Rectal smooth muscle tissue (tissue), 1 donor: ENCODE data around the gene NOTCH3.

Experiments
- H3K27ac ChIP-seq: one replicate; pipeline ENCODE4 v1.7.0; 2013; ENCODE audit warnings: low read depth, low read length, inconsistent platforms
- H3K27me3 ChIP-seq: one replicate; pipeline ENCODE4 v1.7.0; 2013; ENCODE audit warnings: low read length; ENCODE audit not compliant: control insufficient read depth, insufficient read depth
- H3K36me3 ChIP-seq: one replicate; pipeline ENCODE4 v1.7.0; 2013; ENCODE audit warnings: low read length; ENCODE audit not compliant: control insufficient read depth, insufficient read depth
- H3K4me1 ChIP-seq: one replicate; pipeline ENCODE4 v1.7.0; 2013; ENCODE audit warnings: low read length; ENCODE audit not compliant: control insufficient read depth, insufficient read depth
- H3K4me3 ChIP-seq: one replicate; pipeline ENCODE4 v1.7.0; 2013; ENCODE audit warnings: low read length
- H3K9ac ChIP-seq: one replicate; pipeline ENCODE4 v1.7.0; 2013; ENCODE audit warnings: low read length

Gene NOTCH3

DNA sequence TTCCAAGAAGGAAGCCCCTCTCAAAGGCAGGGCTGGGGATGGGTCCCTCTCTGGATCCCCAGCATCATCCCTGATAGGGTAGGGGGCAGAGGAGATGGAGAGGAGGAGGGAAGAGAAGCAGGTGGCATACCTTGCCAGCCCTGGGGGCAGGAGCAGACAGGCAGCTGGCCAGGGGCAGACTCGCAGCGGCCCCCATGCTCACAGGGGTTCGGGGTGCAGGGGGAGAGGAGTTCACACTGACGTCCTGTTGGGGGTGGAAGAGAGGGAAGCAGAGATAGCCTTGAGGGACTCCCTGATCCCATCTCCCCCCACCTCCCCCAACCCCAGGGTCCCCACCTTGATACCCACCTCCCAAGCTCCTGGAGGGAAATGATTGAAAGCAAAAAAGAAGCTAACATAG is 16.0 kb downstream of the NOTCH3 start:
- H3K4me1 ChIP-seq, result no peaks in the 10 kb centered on the region
- H3K27ac ChIP-seq, result no peak overlapping the region
- no peak overlapping the region for H3K4me3 ChIP-seq
- no peak overlapping the region for H3K9ac ChIP-seq
- H3K27me3 ChIP-seq, result no peaks in the 10 kb centered on the region
- no peaks in the 10 kb centered on the region for H3K36me3 ChIP-seq

DNA sequence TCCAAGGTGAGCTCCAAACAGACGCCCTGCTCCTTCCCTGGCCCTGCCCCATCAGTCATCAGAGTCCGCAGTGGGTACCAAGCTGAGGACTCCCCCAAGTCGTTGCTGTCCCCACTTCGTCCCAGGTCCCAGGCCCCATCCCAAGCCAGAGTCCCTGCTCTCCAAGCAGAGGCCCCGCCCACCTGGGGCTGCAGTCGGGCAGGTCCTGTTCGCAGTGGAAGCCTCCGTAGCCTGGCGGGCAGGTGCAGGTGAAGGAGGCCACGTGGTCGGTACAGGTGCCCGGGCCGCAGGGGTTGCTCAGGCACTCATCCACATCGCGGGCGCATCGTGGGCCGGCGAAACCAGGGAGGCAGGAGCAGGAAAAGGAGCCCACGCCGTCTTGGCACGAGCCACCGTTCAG is 19.4 kb downstream of the NOTCH3 start:
- Histone ChIP-seq H3K36me3 (no peaks in the 10 kb centered on the region), H3K9ac (no peak overlapping the region), H3K27me3 (peaks cover 2% of the 10 kb centered on the region), H3K27ac (no peak overlapping the region), H3K4me1 (peaks cover 2% of the 10 kb centered on the region), H3K4me3 (peak overlapping the region; percentile 45)

DNA sequence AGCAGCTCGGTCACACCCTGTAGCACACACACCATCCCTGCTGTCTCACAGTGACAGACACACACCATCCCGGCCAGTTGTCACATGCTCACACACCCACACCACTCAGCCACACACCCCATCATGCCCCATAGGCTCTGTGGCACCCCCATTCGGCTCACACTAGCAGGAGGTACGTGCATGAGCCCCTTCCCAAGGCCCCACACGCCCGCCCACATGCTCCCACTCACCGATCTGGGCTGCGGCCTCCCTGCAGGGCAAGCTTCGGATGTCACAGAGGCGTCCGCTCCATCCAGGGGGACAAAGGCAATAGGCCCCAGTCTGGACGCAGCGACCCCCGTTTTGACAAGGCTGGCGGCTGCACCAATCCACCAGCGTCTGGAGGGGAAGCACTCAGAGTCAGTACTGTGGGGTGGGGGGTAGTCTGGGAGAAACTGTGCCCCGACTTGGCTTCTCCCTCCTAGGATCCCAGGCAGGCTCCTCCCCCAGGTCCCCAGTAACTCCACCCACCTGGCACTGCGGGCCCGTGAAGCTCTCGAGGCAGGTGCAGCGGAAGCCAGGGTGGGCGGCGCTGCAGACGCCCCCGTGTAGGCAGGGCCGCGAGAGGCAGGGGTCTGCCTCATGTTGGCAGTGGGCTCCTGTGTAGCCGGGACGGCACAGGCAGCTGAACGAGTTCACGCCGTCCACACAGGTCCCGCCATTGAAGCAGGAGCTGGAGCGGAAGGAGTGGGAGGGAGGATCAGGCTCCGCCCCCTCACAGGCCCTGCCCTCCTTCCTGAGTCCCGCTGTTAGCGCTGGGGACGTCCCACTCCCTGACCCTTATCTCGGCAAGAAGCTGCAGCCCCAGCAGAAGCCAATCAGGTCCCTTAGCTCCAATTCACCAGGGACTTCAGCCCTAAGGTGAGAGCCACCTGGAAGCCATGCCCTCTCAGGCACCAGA is 20.1 kb downstream of the NOTCH3 start:
- Histone ChIP-seq H3K9ac (no peak overlapping the region), H3K36me3 (no peaks in the 10 kb centered on the region), H3K4me1 (peaks cover 2% of the 10 kb centered on the region), H3K4me3 (peak overlapping the region; percentile 45), H3K27ac (no peak overlapping the region), H3K27me3 (peaks cover 2% of the 10 kb centered on the region)

DNA sequence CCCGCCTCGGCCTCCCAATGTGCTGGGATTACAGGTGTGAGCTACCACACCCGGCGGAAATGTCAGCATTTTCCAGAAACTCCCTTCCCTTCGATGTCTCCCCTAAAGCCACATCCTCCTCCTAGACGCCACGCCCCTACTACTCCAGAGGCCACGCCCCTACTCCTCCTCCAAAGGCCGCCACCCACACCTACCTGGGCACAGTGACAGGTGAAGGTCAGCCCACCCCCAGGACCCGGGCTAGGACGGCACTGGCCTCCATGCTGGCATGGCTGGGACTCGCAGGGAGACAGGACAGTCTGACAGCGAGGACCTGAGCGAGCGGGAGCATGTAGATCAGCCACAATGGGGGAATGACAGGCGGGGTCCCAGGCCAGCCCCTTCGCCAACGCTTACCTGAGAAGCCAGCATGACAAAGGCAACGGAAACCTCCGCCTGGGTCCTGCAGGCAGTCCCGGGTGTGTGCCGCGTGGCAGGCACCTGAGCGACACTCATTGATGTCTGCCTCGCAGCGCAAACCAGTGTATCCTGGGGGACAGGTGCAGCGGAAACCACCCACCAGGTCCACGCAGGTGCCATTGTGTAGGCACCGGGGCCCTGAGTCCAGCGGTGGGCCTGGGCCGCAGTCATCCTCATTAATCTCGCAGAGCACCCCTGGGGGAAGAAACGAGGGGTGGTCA is 22.0 kb downstream of the NOTCH3 start:
- Histone ChIP-seq H3K36me3 (no peaks in the 10 kb centered on the region), H3K27me3 (peaks cover 2% of the 10 kb centered on the region), H3K9ac (no peak overlapping the region), H3K27ac (no peak overlapping the region), H3K4me3 (no peak overlapping the region), H3K4me1 (peaks cover 2% of the 10 kb centered on the region)

DNA sequence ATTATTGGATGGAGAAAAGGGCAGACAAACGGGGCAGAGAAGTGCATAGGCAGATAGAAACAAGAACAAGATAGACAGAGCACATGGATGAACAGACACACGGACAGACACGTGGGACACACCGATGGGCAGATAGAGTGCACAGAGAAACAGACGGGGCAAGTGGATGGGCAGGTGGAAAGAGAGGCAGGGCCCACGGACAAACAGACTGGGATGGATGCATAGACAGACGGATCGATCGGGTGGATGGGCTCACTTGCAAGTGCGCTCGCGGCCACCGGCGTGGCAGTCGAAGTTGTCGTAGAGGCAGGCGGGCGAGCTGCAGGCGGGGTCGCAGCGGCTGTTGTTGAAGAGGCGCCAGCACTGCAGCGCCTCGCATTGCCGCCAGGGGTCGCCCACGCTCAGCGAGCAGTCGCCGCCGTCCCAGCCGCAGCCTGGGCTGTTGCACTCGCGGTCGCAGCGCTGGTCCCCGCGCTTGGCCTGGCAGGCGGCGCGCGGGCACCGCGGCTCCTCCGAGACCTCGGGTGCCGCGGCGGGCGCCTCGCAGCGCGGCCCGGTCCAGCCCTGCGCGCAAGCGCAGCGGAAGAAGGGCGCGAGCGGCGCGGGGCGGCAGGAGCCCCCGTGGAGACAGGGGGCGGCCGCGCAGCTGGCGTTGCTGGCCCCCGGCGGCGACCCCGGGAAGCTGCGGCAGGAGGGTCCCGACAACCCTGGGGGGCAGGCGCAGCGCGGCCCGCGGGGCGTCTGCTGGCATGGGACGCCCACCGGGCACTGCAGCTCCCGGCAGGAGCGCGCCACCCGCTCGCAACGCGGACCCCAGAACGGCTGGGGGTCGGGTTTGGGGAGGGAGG is 23.3 kb downstream of the NOTCH3 start:
- Histone ChIP-seq H3K27me3 (peaks cover 2% of the 10 kb centered on the region), H3K4me3 (peak overlapping the region; percentile 59), H3K27ac (no peak overlapping the region), H3K36me3 (no peaks in the 10 kb centered on the region), H3K4me1 (peaks cover 2% of the 10 kb centered on the region), H3K9ac (peak overlapping the region; percentile 40)

DNA sequence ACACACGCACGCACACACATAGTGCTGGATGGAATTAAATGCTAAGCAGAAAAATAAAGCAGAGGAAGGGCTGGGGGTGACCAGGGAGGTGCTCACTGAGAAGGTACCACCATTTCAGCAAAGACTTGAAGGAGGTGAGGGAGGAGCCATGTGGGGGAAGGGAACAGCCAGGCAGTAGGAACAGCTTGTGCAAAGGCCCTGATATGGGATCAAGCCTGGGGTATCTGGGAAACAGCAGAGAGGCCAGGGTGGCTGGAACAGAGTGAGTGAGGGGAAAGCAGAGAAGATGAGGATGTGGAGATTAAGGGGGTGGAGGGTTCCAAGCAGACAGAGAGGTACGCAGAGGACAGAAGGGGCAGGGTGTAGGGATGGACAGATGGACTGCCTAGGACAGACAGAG is 25.2 kb downstream of the NOTCH3 start:
- no peaks in the 10 kb centered on the region for H3K36me3 ChIP-seq
- H3K9ac ChIP-seq, result no peak overlapping the region
- H3K27ac ChIP-seq, result no peak overlapping the region
- no peak overlapping the region for H3K4me3 ChIP-seq
- peaks cover 2% of the 10 kb centered on the region for H3K4me1 ChIP-seq
- peaks cover 2% of the 10 kb centered on the region for H3K27me3 ChIP-seq

DNA sequence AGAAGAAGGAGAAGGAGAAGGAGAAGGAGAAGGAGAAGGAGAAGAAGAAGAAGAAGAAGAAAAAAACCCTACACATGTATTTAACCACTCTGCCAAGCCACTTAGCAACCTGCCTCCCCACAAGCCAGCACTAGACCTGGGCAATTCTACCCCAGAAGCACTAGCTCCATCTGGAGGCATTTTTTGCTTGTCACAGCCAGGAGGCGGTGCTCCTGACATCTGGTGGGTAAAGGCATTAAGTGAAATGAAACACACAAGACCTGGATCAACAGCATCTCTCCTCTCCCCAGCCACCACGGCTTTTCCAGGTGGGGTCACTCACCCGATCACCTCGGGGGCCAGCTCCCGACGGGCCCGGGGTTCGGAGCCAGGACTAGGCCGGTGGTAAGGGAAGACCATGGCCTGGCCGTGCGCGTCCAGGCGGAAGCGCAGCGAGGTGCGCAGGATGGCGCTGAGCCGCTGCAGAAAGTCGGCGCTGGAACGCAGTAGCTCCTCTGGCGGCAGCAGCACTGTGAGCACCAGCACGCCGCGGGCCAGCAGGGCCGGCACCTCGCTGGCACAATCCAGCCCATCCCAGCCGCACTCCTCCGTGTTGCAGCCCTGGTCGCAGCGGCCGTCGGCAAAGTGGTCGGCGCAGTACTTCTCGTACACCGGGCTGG is 26.9 kb downstream of the NOTCH3 start:
- Histone ChIP-seq H3K36me3 (no peaks in the 10 kb centered on the region), H3K27me3 (peaks cover 2% of the 10 kb centered on the region), H3K9ac (no peak overlapping the region)

DNA sequence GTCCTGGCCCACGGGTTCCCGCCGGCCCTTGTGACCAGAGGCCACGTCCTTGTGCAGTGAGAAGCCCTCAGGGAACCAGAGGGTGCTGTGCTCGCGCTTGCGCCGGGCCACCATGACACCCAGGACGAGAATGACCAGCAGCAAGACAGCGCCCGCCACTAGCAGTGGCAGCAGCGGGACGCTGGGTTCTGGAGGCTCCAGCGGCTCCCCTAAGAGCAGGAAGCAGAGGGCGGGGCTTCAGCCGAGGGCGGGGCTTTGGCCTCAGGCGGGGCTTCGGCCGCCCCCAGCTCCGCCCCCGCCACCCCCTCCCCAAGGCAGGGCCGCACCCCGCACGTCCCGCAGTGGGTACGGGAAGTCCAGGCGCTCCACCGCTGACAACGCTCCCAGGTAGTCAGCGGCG is 30.4 kb downstream of the NOTCH3 start:
- Histone ChIP-seq H3K36me3 (no peaks in the 10 kb centered on the region), H3K27ac (no peak overlapping the region), H3K27me3 (no peaks in the 10 kb centered on the region), H3K9ac (no peak overlapping the region), H3K4me3 (no peak overlapping the region), H3K4me1 (no peaks in the 10 kb centered on the region)

More for the DNA sequence above, 26.9 kb downstream of the NOTCH3 start:
- Histone ChIP-seq H3K4me3 (no peak overlapping the region), H3K27ac (no peak overlapping the region), H3K4me1 (peaks cover 2% of the 10 kb centered on the region)

DNA sequence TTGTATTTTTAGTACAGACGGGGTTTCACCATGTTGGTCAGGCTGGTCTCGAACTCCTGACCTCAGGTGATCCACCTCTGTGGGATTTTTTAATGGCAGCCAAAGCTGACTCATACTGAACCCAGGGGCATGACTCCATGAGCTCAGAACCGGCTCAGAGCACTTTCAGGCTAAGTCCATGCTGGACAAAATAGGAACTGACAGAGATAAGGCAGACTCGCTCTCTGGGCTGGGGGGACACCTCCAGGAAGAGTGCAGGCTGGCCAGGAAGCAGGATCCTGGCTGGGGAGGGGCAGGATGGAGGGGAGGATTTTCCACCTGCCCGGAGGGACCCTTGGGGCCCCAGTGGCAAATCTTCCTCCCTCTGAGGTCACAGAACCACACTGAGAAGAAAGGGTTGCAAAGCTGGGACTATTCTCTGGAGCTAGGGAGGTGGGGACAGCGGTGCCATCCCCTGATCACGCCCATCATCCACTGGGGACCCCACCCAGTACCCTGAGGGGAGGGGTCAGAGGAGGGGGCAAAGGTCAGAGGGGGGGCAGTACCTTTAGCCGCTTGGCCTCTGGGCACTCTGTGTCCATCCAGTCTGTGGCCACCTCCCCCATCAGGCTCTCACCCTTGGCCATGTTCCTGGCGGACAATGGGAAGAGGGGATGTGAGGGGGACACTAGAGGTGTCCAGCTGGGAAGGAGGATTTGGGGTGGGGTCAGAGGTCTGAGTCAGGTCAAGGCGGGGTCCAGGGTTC is 31.1 kb downstream of the NOTCH3 start:
- no peaks in the 10 kb centered on the region for H3K36me3 ChIP-seq
- no peaks in the 10 kb centered on the region for H3K4me1 ChIP-seq
- no peaks in the 10 kb centered on the region for H3K27me3 ChIP-seq
- H3K27ac ChIP-seq, result no peak overlapping the region
- no peak overlapping the region for H3K9ac ChIP-seq
- no peak overlapping the region for H3K4me3 ChIP-seq

DNA sequence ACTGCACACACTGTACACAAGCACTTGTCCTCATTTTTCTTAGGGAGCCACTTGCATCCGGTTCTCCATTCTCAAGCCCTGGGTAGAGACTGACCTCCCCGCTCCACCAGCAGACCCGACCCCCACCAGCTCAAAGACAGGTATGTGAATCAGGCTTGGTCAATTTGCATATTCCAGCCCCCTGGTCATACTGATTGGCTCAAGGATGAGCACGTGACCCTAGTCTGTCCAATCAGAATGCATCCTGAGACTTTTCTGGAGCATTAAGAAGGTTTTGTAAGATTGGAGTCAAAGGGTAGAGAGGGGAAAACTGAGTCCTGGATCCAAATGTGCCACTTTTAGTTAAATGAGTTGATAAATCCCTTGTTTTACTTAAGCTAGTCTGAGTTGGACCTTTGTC is 34.1 kb downstream of the NOTCH3 start:
- H3K36me3 ChIP-seq, result no peaks in the 10 kb centered on the region
- no peak overlapping the region for H3K27ac ChIP-seq
- no peaks in the 10 kb centered on the region for H3K27me3 ChIP-seq
- H3K4me1 ChIP-seq, result no peaks in the 10 kb centered on the region
- H3K4me3 ChIP-seq, result no peak overlapping the region
- no peak overlapping the region for H3K9ac ChIP-seq
